Liver (tissue), 3 donors: ENCODE measurements around the gene IRX2.

Source experiments
- CTCF ChIP-seq: fragments of 150-350 bp; IDR thresholded peaks from 2 replicates; pipeline ENCODE4 v1.5.1; 2017; ENCODE audit warnings: improper control_type of control experiment, low read depth, low read length; ENCODE audit not compliant: missing input control
- FOXA1 ChIP-seq: IDR thresholded peaks from 2 replicates; pipeline ENCODE4 v1.6.1; 2016; ENCODE audit warnings: antibody characterized with exemption
- JUND ChIP-seq, 2 donors: IDR thresholded peaks; 2 replicates each; pipeline ENCODE4 v1.6.1; 2016; ENCODE audit warnings: antibody characterized with exemption in 2 of 2
- donor health status: healthy.
- donor health status: healthy.

- TF ChIP-seq JUND (IDR thresholded peaks at IDR 0.05) (no peak), FOXA1 (no peak), CTCF (no peak)
These were observed 7.6 kb upstream of the IRX2 start for GRCh38 chr5:2759091-2759490.
